Measurements from ENCODE around the gene RBM3.

DNA sequence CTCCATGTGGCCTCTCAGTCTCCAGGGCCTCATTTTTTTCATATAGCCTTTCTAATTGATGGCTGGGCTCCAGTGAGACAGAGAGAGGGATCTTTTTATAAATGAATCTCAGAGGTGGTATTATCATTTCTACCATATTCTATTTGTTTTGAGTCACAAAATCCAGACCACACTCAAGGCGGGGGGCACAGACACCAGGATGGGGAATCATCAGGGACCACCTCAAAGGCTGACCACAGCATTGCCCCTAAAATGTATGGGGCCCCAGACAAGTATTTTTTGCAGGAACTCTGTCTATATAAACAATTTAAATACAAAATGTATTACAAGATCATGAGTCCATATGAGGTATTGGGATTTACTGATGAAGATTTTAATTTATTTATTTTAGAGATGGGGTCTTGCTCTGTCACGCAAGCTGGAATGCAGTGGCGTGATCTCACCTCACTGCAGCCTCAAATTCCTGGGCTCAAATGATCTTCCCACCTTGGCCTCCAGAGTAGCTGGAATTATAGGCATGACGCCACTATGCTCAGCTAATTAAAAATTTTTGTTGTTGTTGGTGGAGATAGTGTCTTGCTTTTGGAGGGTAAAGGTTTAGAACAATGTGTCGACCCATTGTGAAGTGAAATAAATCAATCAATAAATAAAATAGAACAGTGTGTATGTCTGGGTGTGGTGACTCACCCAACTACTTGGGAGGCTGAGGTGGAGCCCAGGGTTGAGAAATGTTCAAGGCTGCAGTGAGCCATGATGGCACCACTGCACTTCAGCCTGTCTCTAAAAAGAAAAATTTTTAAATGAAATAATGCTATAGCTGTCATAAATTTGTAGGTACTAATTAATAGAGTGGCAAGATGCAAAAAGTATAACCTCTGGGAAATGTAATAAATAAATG lies 52.4 kb downstream of the RBM3 start:
- TF ChIP-seq POLR2AphosphoS5 (IDR thresholded peaks at IDR 0.05; ENCODE audit: low read depth, low read length) (no peak), POLR2A (IDR thresholded peaks at IDR 0.05; ENCODE audit: borderline replicate concordance, extremely low read depth, insufficient read depth, insufficient read length) (no peak), JUND (IDR thresholded peaks at IDR 0.05) (no peak), EZH2phosphoT487 (IDR thresholded peaks at IDR 0.05; ENCODE audit: borderline replicate concordance) (no peak), ZFX (IDR thresholded peaks at IDR 0.05) (no peak), SIN3A (IDR thresholded peaks at IDR 0.05; ENCODE audit: low read depth) (no peak)
- TF ChIP-seq, protein P1, sequence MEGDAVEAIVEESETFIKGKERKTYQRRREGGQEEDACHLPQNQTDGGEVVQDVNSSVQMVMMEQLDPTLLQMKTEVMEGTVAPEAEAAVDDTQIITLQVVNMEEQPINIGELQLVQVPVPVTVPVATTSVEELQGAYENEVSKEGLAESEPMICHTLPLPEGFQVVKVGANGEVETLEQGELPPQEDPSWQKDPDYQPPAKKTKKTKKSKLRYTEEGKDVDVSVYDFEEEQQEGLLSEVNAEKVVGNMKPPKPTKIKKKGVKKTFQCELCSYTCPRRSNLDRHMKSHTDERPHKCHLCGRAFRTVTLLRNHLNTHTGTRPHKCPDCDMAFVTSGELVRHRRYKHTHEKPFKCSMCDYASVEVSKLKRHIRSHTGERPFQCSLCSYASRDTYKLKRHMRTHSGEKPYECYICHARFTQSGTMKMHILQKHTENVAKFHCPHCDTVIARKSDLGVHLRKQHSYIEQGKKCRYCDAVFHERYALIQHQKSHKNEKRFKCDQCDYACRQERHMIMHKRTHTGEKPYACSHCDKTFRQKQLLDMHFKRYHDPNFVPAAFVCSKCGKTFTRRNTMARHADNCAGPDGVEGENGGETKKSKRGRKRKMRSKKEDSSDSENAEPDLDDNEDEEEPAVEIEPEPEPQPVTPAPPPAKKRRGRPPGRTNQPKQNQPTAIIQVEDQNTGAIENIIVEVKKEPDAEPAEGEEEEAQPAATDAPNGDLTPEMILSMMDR (IDR thresholded peaks at IDR 0.05 in 2 of 3, conservative IDR thresholded peaks at IDR 0.05 in 1 of 3; ENCODE audit: borderline replicate concordance in 1 of 3, insufficient read depth in 1 of 3, low read depth in 2 of 3, low read length in 2 of 3), result no peak
- TF ChIP-seq, protein P2, sequence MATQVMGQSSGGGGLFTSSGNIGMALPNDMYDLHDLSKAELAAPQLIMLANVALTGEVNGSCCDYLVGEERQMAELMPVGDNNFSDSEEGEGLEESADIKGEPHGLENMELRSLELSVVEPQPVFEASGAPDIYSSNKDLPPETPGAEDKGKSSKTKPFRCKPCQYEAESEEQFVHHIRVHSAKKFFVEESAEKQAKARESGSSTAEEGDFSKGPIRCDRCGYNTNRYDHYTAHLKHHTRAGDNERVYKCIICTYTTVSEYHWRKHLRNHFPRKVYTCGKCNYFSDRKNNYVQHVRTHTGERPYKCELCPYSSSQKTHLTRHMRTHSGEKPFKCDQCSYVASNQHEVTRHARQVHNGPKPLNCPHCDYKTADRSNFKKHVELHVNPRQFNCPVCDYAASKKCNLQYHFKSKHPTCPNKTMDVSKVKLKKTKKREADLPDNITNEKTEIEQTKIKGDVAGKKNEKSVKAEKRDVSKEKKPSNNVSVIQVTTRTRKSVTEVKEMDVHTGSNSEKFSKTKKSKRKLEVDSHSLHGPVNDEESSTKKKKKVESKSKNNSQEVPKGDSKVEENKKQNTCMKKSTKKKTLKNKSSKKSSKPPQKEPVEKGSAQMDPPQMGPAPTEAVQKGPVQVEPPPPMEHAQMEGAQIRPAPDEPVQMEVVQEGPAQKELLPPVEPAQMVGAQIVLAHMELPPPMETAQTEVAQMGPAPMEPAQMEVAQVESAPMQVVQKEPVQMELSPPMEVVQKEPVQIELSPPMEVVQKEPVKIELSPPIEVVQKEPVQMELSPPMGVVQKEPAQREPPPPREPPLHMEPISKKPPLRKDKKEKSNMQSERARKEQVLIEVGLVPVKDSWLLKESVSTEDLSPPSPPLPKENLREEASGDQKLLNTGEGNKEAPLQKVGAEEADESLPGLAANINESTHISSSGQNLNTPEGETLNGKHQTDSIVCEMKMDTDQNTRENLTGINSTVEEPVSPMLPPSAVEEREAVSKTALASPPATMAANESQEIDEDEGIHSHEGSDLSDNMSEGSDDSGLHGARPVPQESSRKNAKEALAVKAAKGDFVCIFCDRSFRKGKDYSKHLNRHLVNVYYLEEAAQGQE (IDR thresholded peaks at IDR 0.05; ENCODE audit: low read depth), result no peak
